K562 (cell line): ENCODE data around the gene CFAP97D1. TPM values are rescaled to one million over a fixed set of nuclear protein-coding genes. Genes with fewer than 3 reads are reported as not detected.

ENCODE experiments used
- ATAC-seq: fragments of 200-7000 bp; cut with Tn5 transposase; 3 replicates; pipeline ENCODE4 v1.9.1; 2020; ENCODE audit warnings: moderate library complexity
- BruUV-seq: library from RNA; stranded (reverse); fragments of 400-500 nt; replicated peaks from 2 replicates; lab custom pipeline; 2021; lab: Mats Ljungman, UMichigan
- CTCF ChIA-PET: fragments of 300-600 bp; formaldehyde crosslinking; extraction: SDS; loops from one replicate; lab custom pipeline; 2021; ENCODE audit warnings: low intra/inter-chr PET ratio; lab: Yijun Ruan, JAX
- POLR2A ChIA-PET: fragments of 300-600, 350-650 bp; sonication (Branson Sonifier 250); formaldehyde crosslinking; extraction: SDS; loops from one replicate; lab custom pipeline; 2021; ENCODE audit warnings: antibody characterized with exemption, inconsistent platforms; lab: Yijun Ruan, JAX
- DNase-seq, 4 experiments: peaks; one replicate each; pipeline versions ENCODE4 v3.0.0 to v3.0.0-alpha.2; 2011 to 2018; ENCODE audit warnings: low spot score in 3 of 4, mixed read lengths in 3 of 4; ENCODE audit errors: extremely low read depth in 1 of 4
- FAIRE-seq: peaks from 2 replicates; lab custom pipeline; 2011; peaks lifted over from hg19 to GRCh38; lab: Jason Lieb, UNC
- H2AFZ ChIP-seq: 2 replicates; pipeline ENCODE4 v1.6.0; 2011; ENCODE audit warnings: low read depth, low read length, control low read depth, inconsistent platforms
- H3K27ac ChIP-seq: fragments of 200-600 bp; 3 replicates; pipeline ENCODE4 v1.8.0; 2011; ENCODE audit warnings: low read depth, mild to moderate bottlenecking, control low read depth, inconsistent platforms, low read length, moderate library complexity, mixed read lengths; ENCODE audit errors: extremely low read depth
- H3K27me3 ChIP-seq, 2 experiments: fragments of 300-600 bp in 1 of 2; 2 replicates in 1 of 2; 3 replicates in 1 of 2; pipeline versions ENCODE4 v1.6.0 to v1.8.0; 2011; ENCODE audit warnings: inconsistent platforms in 2 of 2, low read length in 2 of 2, mild to moderate bottlenecking in 1 of 2, mixed read lengths in 1 of 2, moderate library complexity in 1 of 2; ENCODE audit not compliant: control insufficient read depth in 2 of 2, insufficient read depth in 2 of 2
- H3K36me3 ChIP-seq: fragments of 300-600 bp; 3 replicates; pipeline ENCODE4 v1.8.0; 2011; ENCODE audit warnings: mild to moderate bottlenecking, low read length, inconsistent platforms; ENCODE audit not compliant: control insufficient read depth, insufficient read depth
- H3K4me1 ChIP-seq, 2 experiments: fragments of 200-600 bp in 1 of 2; replicated peaks in 1 of 2; 2 replicates in 1 of 2; 3 replicates in 1 of 2; pipeline versions ENCODE4 v1.5.1 to v1.8.0; 2011; ENCODE audit warnings: inconsistent platforms in 2 of 2, low read length in 2 of 2, mild to moderate bottlenecking in 1 of 2, mixed read lengths in 1 of 2, moderate library complexity in 1 of 2; ENCODE audit not compliant: control insufficient read depth in 2 of 2, insufficient read depth in 2 of 2
- H3K4me2 ChIP-seq: 2 replicates; pipeline ENCODE4 v1.6.1; 2011; ENCODE audit warnings: low read length, control low read depth, inconsistent platforms, mixed read lengths; ENCODE audit not compliant: insufficient read depth
- H3K4me3 ChIP-seq: fragments of 200-600 bp; sonication (generic), shearing (Covaris generic); 2 replicates; pipeline ENCODE4 v1.5.1; 2016; ENCODE audit warnings: control low read depth, inconsistent platforms
- H3K79me2 ChIP-seq: fragments of 200-600 bp; 3 replicates; pipeline ENCODE4 v1.8.0; 2011; ENCODE audit warnings: low read length, inconsistent platforms; ENCODE audit not compliant: control insufficient read depth, insufficient read depth
- H3K9ac ChIP-seq, 2 experiments: 2 replicates each; pipeline versions ENCODE4 v1.6.0 to v1.6.1; 2011; ENCODE audit warnings: low read depth in 2 of 2, low read length in 2 of 2, control low read depth in 1 of 2, inconsistent platforms in 1 of 2, mild to moderate bottlenecking in 1 of 2, mixed read lengths in 1 of 2; ENCODE audit not compliant: insufficient read depth in 1 of 2
- H3K9me1 ChIP-seq: one replicate; pipeline ENCODE4 v1.6.0; 2011; ENCODE audit warnings: inconsistent platforms, mild to moderate bottlenecking, low read length, moderate library complexity; ENCODE audit not compliant: control insufficient read depth, insufficient read depth
- H3K9me3 ChIP-seq: replicated peaks from 2 replicates; pipeline ENCODE4 v1.5.1; 2011; ENCODE audit warnings: low read depth, low read length, inconsistent platforms; ENCODE audit not compliant: control insufficient read depth, insufficient read depth
- H4K20me1 ChIP-seq: replicated peaks from 2 replicates; pipeline ENCODE4 v1.6.1; 2011; ENCODE audit warnings: low read length, inconsistent platforms, mixed read lengths; ENCODE audit not compliant: control insufficient read depth, insufficient read depth
- CTCFL ChIP-seq: IDR thresholded peaks from 2 replicates; pipeline ENCODE4 v1.6.1; 2011; ENCODE audit warnings: borderline replicate concordance, low read depth, mild to moderate bottlenecking, moderate library complexity, low read length; ENCODE audit not compliant: insufficient read depth, poor library complexity, severe bottlenecking
- ERF ChIP-seq: fragments of 450-650 bp; formaldehyde crosslinking; IDR thresholded peaks from 2 replicates; pipeline ENCODE4 v1.4.0; 2020; ENCODE audit warnings: mild to moderate bottlenecking, mixed read lengths
- GTF2A2 ChIP-seq: IDR thresholded peaks from 2 replicates; pipeline ENCODE4 v1.6.1; 2016; ENCODE audit warnings: mild to moderate bottlenecking, missing genetic modification characterization, missing compliant biosample characterization
- SMAD1 ChIP-seq: fragments of 150-350 bp; IDR thresholded peaks from 2 replicates; pipeline ENCODE4 v1.6.1; 2014; ENCODE audit warnings: low read length, low read depth; ENCODE audit not compliant: partially characterized antibody
- SMARCA5 ChIP-seq: fragments of 450-650 bp; IDR thresholded peaks from 2 replicates; pipeline ENCODE4 v1.6.1; 2016
- ZNF311 ChIP-seq: fragments of 250-450 bp; sonication (Bioruptor Pico); IDR thresholded peaks from 2 replicates; pipeline ENCODE4 v1.4.0; 2020; ENCODE audit warnings: mild to moderate bottlenecking, moderate library complexity
- ZNF551 ChIP-seq: fragments of 250-450 bp; sonication (Bioruptor Pico); IDR thresholded peaks from 2 replicates; pipeline ENCODE4 v1.5.0; 2021; ENCODE audit warnings: mild to moderate bottlenecking, moderate library complexity
- ZNF584 ChIP-seq: fragments of 200-800 bp; sonication (Bioruptor generic); IDR thresholded peaks from 2 replicates; pipeline ENCODE4 v1.6.1; 2016; ENCODE audit warnings: low read depth, mild to moderate bottlenecking, missing genetic modification characterization, missing compliant biosample characterization
- WGBS: fragments of 100-300 bp; shearing (Covaris generic); methylation state at CpG from one replicate; pipeline ENCODE4 v1.1.6; 2016; ENCODE audit warnings: low coverage, mixed read lengths; ENCODE audit not compliant: insufficient coverage; ENCODE audit errors: missing lambda C conversion rate; 5-methylcytosine and 5-hydroxymethylcytosine counted together
- in situ Hi-C: fragments of 300-500 bp; cut with MboI; formaldehyde crosslinking; loops from 4 replicates; pipeline ENCODE4 v1.15.0; 2018; ENCODE audit warnings: inconsistent platforms, mixed read lengths
- intact Hi-C: fragments of 100-400 bp; cut with micrococcal nuclease; formaldehyde crosslinking; loops from 2 replicates; pipeline ENCODE4 v1.14.2; 2022
- polyA plus RNA-seq, 8 experiments: library from polyadenylated mRNA; depleted of rRNA in 4 of 8; stranded (reverse) in 5 of 8; unstranded in 3 of 8; fragments of >200 nt; fragmentation: Nextera tagmentation in 2 of 8; fragmentation: Illumina TruSeq in 1 of 8; extraction: Ambion mirVana in 2 of 8; extraction: Trizol in 1 of 8; gene quantifications; 2 replicates each; pipeline versions ENCODE4 v1.2.1 to v1.2.3, GENCODE V29; 2011 to 2014; ENCODE audit warnings: inconsistent platforms in 1 of 8, missing spikeins in 1 of 8
- total RNA-seq, 7 experiments: library from RNA; depleted of rRNA in 6 of 7; stranded (reverse); fragments of >200 nt in 6 of 7; fragmentation: Illumina TruSeq in 2 of 7; extraction: Trizol in 2 of 7; gene quantifications; 2 replicates each; pipeline versions ENCODE4 v1.2.1 to v1.2.3, GENCODE V29; 2011 to 2021; ENCODE audit warnings: low replicate concordance in 1 of 7
- TF ChIP-seq, protein P1 (sequence below): sonication (generic); formaldehyde crosslinking; IDR thresholded peaks from 2 replicates; pipeline ENCODE4 v1.8.1; 2023; ENCODE audit warnings: mild to moderate bottlenecking, missing genetic modification reagents, moderate library complexity
- TF ChIP-seq, protein P2 (sequence below): fragments of 250-450 bp; sonication (Bioruptor Pico); IDR thresholded peaks from 2 replicates; pipeline ENCODE4 v1.5.1; 2021; ENCODE audit warnings: mild to moderate bottlenecking

CFAP97D1 gene
- total and polyA plus RNA-seq, 9 of the 15 experiments (the other 6 are each of a cell fraction or from before 2014, with no cell fraction given), result not detected

DNA sequence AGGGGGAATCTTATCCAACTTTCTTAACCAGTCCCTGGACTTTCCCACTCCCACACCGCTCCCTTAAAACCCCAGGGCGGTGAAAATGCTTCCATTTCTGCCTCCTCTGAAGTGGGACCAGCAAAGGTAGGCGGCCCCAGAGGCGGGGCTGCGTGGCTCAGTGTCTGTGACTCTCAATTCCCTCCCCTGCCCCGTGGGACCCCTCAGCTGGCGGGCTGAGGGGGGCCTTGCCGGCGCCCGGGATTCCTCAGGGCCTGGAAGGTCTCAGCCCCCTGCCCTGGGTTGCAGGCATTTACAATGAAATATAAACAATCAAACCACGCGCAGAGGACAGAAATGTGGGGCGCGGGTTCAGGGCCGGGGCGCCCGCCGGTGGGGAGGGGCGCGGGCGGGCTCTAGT is 25.3 kb upstream of the CFAP97D1 start:
- POLR2A ChIA-PET, result interaction anchor here (0.7 kb wide), 1 partner anchor 189 kb away, joined by 3 read pairs; no protein-coding TSS in a partner anchor
- no peak for FAIRE-seq
- in situ Hi-C loops, result no loop called here
- TF ChIP-seq, protein P1, sequence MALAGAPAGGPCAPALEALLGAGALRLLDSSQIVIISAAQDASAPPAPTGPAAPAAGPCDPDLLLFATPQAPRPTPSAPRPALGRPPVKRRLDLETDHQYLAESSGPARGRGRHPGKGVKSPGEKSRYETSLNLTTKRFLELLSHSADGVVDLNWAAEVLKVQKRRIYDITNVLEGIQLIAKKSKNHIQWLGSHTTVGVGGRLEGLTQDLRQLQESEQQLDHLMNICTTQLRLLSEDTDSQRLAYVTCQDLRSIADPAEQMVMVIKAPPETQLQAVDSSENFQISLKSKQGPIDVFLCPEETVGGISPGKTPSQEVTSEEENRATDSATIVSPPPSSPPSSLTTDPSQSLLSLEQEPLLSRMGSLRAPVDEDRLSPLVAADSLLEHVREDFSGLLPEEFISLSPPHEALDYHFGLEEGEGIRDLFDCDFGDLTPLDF, result no peak
- TF ChIP-seq SMAD1 (no peak), ZNF584 (no peak), ZNF311 (no peak), SMARCA5 (no peak), CTCFL (no peak), GTF2A2 (tag) (no peak), ERF (no peak), ZNF551 (CRISPR knock-in tag) (no peak)
- TF ChIP-seq, protein P2, sequence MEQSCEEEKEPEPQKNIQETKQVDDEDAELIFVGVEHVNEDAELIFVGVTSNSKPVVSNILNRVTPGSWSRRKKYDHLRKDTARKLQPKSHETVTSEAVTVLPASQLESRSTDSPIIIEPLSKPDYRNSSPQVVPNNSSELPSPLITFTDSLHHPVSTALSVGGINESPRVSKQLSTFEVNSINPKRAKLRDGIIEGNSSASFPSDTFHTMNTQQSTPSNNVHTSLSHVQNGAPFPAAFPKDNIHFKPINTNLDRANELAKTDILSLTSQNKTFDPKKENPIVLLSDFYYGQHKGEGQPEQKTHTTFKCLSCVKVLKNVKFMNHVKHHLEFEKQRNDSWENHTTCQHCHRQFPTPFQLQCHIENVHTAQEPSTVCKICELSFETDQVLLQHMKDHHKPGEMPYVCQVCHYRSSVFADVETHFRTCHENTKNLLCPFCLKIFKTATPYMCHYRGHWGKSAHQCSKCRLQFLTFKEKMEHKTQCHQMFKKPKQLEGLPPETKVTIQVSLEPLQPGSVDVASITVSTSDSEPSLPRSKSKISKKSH (CRISPR knock-in tag), result no peak

More for the DNA sequence above, 25.3 kb upstream of the CFAP97D1 start:
- Histone ChIP-seq H3K79me2 (no peaks in the 10 kb centered on the region), H3K27ac (no peak overlapping the region), H3K4me1 (peaks cover 0 to 12% of the 10 kb centered on the region in 2 experiments; a peak in 2 of 5 replicates), H3K9ac (no peak overlapping the region), H2AFZ (no peak overlapping the region), H4K20me1 (peaks cover 3% of the 10 kb centered on the region; the same call in 1 of the 2 replicates), H3K4me2 (no peak overlapping the region), H3K9me1 (no peaks in the 10 kb centered on the region), H3K36me3 (no peaks in the 10 kb centered on the region), H3K27me3 (peaks cover 28 to 84% of the 10 kb centered on the region in 2 experiments; a peak in 4 of 5 replicates), H3K4me3 (no peak overlapping the region), H3K9me3 (no peaks in the 10 kb centered on the region)
- no peak for ATAC-seq
- CTCF ChIA-PET, result no interaction called here
- no peak for DNase-seq
- intact Hi-C loops, result no loop called here
- WGBS, result 3% methylated on average over 15 of the region's 21 CpGs
- no TSS peak for BruUV-seq
